NK-92 (cell line): ENCODE data around the gene CHD9.

ENCODE experiments used
- DNase-seq: peaks from one replicate; lab custom pipeline; 2025; ENCODE audit not compliant: unreplicated experiment; lab: John Stamatoyannopoulos, UW

Gene CHD9

GRCh38 chr16:53093162-53093744 lies 38.5 kb downstream of the CHD9 start:
- no peak for DNase-seq

DNA sequence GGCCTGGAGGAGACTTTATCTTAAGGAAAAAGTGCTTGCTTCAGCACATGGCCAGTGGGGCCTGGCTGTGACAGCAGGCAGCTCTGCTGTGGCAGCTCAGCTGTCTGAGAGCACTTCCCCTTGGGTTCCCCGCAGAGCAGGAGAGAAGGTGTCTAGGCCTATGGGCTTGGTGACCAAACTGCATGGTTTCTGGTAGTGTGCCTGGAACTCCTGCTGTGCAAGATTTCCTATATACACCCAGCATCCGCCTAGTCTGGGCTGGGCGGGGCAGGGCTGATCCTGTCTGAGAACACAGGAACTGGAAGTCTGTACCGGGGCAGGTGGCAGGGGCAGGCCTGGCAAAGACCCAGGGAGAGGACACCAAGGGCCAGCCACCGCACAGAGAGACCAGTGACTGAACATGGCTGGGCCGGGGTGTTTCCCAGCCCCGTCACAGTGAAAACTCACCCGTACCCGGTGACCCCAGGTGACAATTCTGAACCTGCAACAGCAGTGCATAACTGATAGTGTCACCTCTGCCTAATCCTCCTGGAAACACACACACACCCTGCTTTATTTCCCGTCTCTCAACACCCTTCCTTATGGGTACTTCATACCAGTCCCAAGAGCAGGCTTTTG lies 39.3 kb downstream of the CHD9 start:
- DNase-seq = no peak

DNA sequence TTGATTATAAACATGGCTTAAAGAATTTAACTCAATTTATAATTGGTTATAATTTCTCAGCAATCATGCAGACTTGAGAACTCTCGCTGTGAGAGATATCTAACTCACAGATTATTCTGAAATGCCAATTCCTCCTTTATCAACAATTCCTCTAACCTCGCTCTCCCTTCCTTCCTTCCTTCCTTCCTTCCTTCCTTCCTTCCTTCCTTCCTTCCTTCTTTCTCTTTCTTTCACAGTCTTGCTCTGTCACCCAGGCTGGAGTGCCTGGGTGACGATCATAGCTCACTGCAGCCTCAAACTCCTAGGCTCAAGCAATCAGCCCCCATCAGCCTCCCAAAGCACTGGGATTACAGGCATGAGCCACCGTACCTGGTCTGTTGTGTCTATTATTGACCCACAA lies 42.4 kb downstream of the CHD9 start:
- no peak for DNase-seq

GRCh38 chr16:53098526-53099317 lies 43.9 kb downstream of the CHD9 start:
- DNase-seq = no peak

DNA sequence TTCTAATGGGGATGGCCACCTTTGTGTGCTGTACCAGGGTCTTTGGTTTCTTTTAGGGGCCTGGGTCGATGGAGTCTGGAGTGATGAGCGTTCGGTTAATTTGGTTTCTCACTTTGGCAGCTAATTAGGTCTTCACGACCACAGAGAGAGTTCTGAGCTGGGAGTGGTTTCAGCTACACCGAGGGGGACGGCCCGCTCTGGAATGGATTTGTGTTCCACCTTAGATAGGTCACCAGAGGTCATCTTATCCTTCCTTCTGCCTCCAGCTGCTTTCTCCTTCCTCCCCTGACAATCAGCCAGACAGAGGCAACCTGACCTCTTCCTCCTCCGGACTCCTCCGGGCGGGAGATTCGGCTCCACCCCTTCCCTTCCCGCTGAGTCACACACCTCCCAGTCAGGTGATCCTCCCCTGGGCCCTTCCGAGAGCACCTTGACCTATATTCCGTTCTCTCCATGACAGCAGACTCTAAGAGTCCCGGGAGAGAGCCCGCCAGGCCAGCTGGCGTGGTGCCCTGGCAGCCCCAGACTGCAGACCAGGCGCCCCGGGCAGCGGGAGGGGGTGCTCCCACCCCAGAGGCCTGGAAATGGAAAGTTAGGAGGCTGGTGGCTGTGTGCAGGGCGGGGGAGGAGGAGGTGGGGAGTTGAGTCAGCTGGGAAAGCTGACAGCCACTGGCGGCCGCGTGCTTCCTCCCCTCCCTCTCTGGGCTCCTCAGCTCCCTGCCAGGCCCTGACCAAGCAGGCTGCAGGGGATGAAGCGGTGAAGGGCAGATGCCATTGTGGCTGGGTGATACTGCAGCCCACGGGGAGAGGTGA lies 44.7 kb downstream of the CHD9 start:
- DNase-seq = no peak

DNA sequence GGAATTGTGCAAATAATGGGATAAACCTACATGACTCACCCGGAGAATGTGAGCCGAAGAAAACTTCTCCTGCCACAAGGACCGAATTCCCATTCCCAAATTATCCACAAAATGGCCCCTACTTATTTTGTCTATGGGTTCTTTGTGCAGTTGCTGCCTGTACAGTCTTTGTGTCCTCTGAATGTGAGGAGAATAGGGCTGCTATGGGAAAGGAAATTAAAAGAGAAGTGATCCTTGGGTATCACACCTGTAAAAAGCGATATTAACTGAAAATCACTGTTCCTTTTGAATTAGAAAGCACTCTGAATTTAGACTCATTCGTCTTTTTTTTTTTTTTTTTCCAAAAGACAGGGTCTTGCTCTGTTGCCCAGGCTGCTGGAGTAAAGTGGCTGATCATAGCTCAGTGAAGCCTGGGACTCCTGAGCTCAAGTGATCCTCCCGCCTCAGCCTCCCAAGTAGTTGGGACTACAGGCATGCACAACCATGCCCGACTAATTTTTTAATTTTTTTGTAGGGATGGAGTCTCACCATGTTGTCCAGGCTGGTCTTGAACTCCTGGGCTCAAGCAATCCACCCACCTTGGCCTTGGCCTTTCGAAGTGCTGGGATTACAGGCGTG lies 45.4 kb downstream of the CHD9 start:
- no peak for DNase-seq

GRCh38 chr16:53100889-53101288 lies 46.1 kb downstream of the CHD9 start:
- no peak for DNase-seq

DNA sequence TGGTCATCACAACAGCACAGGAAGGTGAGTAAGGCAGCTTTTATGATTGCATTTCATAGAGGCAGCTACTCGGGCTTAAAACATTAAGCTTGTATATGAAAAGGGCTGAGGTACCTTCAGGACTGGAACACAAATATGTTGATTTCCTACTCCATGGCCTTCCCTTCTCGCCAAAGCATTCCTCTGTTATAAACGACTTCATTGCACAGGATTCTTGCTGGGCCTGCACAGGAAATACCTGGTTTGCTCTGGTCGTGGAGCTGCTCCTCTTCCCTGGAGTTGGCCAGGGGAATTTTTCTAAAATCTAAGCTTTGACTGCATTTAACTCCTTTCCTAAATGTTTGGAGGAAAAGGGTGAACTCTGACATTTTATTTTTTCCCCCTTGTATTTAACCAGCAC lies 49.0 kb downstream of the CHD9 start:
- DNase-seq = no peak

- DNase-seq = no peak
Observed at GRCh38 chr16:53105565-53105964, 50.8 kb downstream of the CHD9 start.

DNA sequence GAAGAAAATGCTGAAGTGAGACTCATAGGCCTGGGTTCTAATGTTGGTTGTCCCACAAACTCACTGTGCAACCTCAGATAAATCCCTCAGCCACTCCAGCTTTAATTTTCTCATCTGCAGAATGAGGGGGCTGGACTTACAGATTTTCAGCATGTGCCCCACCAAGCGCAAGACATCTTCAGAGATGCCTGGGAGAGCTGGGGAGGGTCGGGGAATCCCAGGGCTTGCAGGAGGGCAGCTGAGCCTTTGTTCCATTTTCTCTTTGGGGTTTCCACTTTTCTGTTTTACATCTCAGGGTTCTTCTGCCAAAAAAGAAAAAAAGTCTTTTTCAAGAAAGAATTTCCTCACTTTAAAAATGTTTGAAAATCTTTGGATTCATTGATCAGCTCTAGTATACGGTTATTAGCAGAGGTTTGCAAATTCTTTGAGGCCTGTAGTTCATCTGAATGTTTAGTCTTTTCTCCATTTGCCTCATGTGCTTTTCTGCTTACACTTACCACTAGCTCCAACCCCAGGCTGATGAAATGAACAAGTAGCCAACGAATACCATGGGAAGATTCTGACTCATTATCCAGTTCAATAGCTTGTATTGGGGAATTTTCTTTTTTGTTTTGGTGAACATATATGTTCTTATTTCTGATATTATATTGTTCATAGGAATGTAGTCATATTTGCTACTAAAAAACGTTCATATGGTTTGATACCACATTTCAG lies 56.4 kb downstream of the CHD9 start:
- DNase-seq = no peak

- DNase-seq = no peak
Observed at GRCh38 chr16:53112015-53112414, 57.2 kb downstream of the CHD9 start.

DNA sequence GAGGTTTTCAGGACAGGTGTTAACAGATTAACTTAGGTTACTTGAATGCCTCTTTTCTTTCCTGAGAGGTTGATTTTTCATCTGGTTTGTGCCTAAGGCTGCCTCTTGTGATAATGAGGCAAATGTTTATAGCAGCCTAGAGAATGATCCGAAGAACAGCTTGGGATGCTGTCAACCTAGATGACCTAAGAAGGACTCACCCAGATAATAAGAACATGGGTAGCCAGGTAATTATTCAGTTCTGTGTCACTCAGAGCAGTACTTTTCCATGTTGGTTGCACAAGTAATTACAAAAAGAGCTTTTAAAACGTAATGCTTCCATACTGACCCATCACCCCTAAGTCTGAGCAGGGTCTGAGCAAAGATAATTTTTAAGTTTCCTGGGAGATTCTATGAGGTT lies 60.3 kb downstream of the CHD9 start:
- no peak for DNase-seq

- DNase-seq = no peak
Observed at GRCh38 chr16:53115773-53116172, 61.0 kb downstream of the CHD9 start.

DNA sequence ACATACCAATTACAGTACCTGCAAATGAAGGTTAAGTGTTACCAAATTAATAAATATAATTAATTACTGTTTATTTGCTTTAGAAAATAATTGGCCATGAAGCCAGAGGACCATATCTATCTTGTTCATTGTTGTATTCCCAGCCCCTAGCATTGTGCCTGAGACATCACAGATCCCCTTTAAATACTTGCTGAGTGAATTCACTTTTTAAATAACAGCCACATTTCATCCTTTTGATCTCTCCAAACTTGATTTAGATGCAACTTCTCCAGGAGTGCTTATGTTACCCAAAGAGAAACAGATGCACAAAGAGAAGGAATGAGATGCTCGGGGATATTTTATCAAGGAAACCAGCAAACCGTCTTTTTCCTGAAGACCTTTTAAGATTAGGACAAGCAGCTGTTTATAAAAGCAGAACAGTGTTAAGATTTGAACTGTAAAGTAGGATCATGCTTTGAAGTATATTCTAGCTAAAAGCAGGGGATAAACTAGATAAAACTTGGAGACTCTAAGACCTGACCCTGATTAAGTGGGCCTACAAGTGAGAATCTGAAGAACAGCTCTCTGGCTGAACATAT lies 66.3 kb downstream of the CHD9 start:
- no peak for DNase-seq

- no peak for DNase-seq
Observed at GRCh38 chr16:53121661-53122060, 66.9 kb downstream of the CHD9 start.

- no peak for DNase-seq
Observed at GRCh38 chr16:53123747-53124146, 69.0 kb downstream of the CHD9 start.

GRCh38 chr16:53126390-53126789 lies 71.6 kb downstream of the CHD9 start:
- DNase-seq = no peak

GRCh38 chr16:53129281-53130158 lies 74.7 kb downstream of the CHD9 start:
- no peak for DNase-seq
